ENCODE results near the gene GJC3.

Gene GJC3

GRCh38 chr7:99920149-99920548 lies 9.3 kb downstream of the GJC3 start:
- TF ChIP-seq CTCF (IDR thresholded peaks at IDR 0.05; ENCODE audit: insufficient read depth, low read length, poor library complexity, severe bottlenecking): no peak
- DNase-seq (ENCODE audit: extremely low read depth, insufficient read length): no peak
- Histone ChIP-seq H3K27me3 (replicated peaks; ENCODE audit: control insufficient read depth, insufficient read depth, low read length) (no peaks in the 10 kb centered on the region), H3K36me3 (ENCODE audit: control insufficient read depth, insufficient read depth, low read length) (peaks cover 2% of the 10 kb centered on the region), H3K4me3 (replicated peaks; ENCODE audit: low read depth, low read length) (peak overlapping the region; percentile 72)

DNA sequence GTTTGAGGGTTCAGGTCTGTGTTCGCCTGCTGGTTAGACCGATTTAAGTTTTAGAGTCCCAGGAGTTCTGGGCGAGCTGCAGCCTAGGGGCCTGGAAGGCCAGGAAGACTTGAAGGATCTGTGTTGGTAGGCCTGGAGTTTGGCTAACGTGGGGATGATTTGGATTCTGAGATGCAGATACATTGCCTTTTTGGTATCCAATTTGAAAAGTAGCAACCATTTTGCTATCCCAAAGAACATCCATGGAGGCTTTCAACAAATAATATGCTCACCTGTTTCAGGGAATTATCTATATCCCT lies 9.7 kb downstream of the GJC3 start:
- H3K27me3 ChIP-seq (replicated peaks; ENCODE audit: control insufficient read depth, insufficient read depth, low read length): no peaks in the 10 kb centered on the region
- TF ChIP-seq CTCF (IDR thresholded peaks at IDR 0.05; ENCODE audit: insufficient read depth, low read length, poor library complexity, severe bottlenecking): no peak
- no peak for DNase-seq (ENCODE audit: extremely low read depth, insufficient read length)
- peak overlapping the region; percentile 72 for H3K4me3 ChIP-seq (replicated peaks; ENCODE audit: low read depth, low read length)
- peaks cover 2% of the 10 kb centered on the region for H3K36me3 ChIP-seq (ENCODE audit: control insufficient read depth, insufficient read depth, low read length)

GRCh38 chr7:99918959-99919813 lies 10.2 kb downstream of the GJC3 start, which contains the start of gene TRIM4:
Gene TRIM4 (minus strand): TSS chr7:99919530. CDS start chr7:99919401, 129 bp downstream.
- peak; percentile 95 for DNase-seq (ENCODE audit: extremely low read depth, insufficient read length)
- TF ChIP-seq CTCF (IDR thresholded peaks at IDR 0.05; ENCODE audit: insufficient read depth, low read length, poor library complexity, severe bottlenecking): peak; percentile 1
- H3K36me3 ChIP-seq (ENCODE audit: control insufficient read depth, insufficient read depth, low read length): peaks cover 2% of the 10 kb centered on the region
- peak within 1 kb of the TSS; percentile 72 for H3K4me3 ChIP-seq (replicated peaks; ENCODE audit: low read depth, low read length)
- H3K27me3 ChIP-seq (replicated peaks; ENCODE audit: control insufficient read depth, insufficient read depth, low read length): no peaks in the 10 kb centered on the region

DNA sequence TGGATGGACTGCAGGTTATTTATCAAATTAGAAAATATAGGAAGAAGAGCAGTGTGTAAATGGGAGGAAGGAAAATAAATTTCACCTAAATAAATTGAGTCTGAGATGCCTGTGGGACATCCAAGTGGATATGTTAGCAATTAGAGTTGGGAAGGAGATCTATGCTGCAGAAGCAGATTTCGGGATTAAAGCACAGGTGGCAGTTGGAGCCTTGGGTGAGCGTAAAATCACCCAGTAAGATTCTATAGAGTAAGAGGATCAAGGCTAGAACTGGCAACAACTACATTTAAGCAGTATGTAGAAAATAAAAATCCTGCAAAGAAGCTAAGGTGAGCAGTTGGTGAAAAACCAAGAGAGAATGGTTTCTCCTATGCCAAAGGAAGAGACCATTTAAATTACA lies 18.4 kb downstream of the GJC3 start:
- no peak for DNase-seq (ENCODE audit: extremely low read depth, insufficient read length)
- Histone ChIP-seq H3K27me3 (replicated peaks; ENCODE audit: control insufficient read depth, insufficient read depth, low read length) (no peaks in the 10 kb centered on the region), H3K4me3 (replicated peaks; ENCODE audit: low read depth, low read length) (no peak overlapping the region), H3K36me3 (ENCODE audit: control insufficient read depth, insufficient read depth, low read length) (peaks cover 4% of the 10 kb centered on the region)
- no peak for TF ChIP-seq CTCF (IDR thresholded peaks at IDR 0.05; ENCODE audit: insufficient read depth, low read length, poor library complexity, severe bottlenecking)

DNA sequence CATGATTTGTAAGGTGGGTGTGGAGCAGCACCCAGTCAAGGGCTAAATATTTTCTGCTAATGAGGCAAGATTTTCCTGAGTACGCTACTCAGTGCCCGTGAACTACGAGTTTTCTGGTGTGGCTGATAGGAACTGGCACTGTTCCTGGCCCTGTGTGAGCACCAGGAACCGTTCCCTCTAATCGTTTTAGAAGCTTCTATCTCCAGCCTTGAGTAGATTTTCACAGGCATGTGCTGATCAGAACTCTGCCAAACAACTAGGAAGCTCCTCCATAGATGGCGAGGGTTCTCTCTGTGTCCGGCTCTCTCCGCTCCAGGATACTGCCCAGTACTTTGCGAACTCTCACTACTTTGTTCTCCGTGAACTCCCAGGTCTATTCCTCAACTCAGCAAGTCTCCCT lies 27.8 kb downstream of the GJC3 start:
- DNase-seq (ENCODE audit: extremely low read depth, insufficient read length): no peak
- no peak for TF ChIP-seq CTCF (IDR thresholded peaks at IDR 0.05; ENCODE audit: insufficient read depth, low read length, poor library complexity, severe bottlenecking)
- H3K4me3 ChIP-seq (replicated peaks; ENCODE audit: low read depth, low read length): no peak overlapping the region
- no peaks in the 10 kb centered on the region for H3K27me3 ChIP-seq (replicated peaks; ENCODE audit: control insufficient read depth, insufficient read depth, low read length)
- H3K36me3 ChIP-seq (ENCODE audit: control insufficient read depth, insufficient read depth, low read length): peaks cover 22% of the 10 kb centered on the region

All from GM06990 (cell line).